OCI-LY7 (cell line): ENCODE results near the gene DTX4. TPM values are rescaled to one million over a fixed set of nuclear protein-coding genes. Genes with fewer than 3 reads are reported as not detected.

Experiments used
- BruUV-seq: library from RNA; stranded (reverse); fragments of 400-500 nt; replicated peaks from 2 replicates; lab custom pipeline; 2021; lab: Mats Ljungman, UMichigan
- CTCF ChIA-PET: fragments of 300-600 bp; sonication (Branson Sonifier 250); formaldehyde crosslinking; loops from one replicate; lab custom pipeline; 2022; ENCODE audit warnings: antibody characterized with exemption; ENCODE audit not compliant: unreplicated experiment; lab: Charles Lee
- POLR2A ChIA-PET: fragments of 300-600 bp; sonication (Branson Sonifier 250); formaldehyde crosslinking; loops from one replicate; lab custom pipeline; 2022; ENCODE audit warnings: antibody characterized with exemption; lab: Charles Lee
- DNase-seq: peaks from one replicate; pipeline ENCODE4 v3.0.0-alpha.2; 2015; ENCODE audit warnings: low spot score
- H2AFZ ChIP-seq: fragments of 200-600 bp; sonication (generic), shearing (Covaris generic); 2 replicates; pipeline ENCODE4 v1.6.1; 2014; ENCODE audit warnings: mild to moderate bottlenecking, antibody characterized with exemption, low read length, moderate library complexity
- H3K27ac ChIP-seq: fragments of 200-600 bp; sonication (generic); 2 replicates; pipeline ENCODE4 v1.5.1; 2014; ENCODE audit warnings: mixed run types, low read depth, mild to moderate bottlenecking, moderate library complexity, low read length, inconsistent platforms; ENCODE audit not compliant: poor library complexity, severe bottlenecking
- H3K36me3 ChIP-seq: fragments of 200-600 bp; sonication (generic); 2 replicates; pipeline ENCODE4 v1.6.1; 2014; ENCODE audit warnings: mild to moderate bottlenecking, antibody characterized with exemption, low read length, moderate library complexity, mixed read lengths; ENCODE audit not compliant: insufficient read depth
- H3K4me1 ChIP-seq: fragments of 200-600 bp; sonication (generic); 2 replicates; pipeline ENCODE4 v1.5.1; 2014; ENCODE audit warnings: mild to moderate bottlenecking, low read length; ENCODE audit not compliant: insufficient read depth, poor library complexity, severe bottlenecking
- H3K4me2 ChIP-seq: fragments of 200-600 bp; sonication (generic); 2 replicates; pipeline ENCODE4 v1.6.1; 2014; ENCODE audit warnings: mild to moderate bottlenecking, low read length
- H3K4me3 ChIP-seq: fragments of 200-600 bp; sonication (generic); 2 replicates; pipeline ENCODE4 v1.5.1; 2014; ENCODE audit warnings: mild to moderate bottlenecking, low read depth, low read length; ENCODE audit not compliant: poor library complexity, severe bottlenecking
- H3K79me2 ChIP-seq: fragments of 200-600 bp; sonication (generic); 2 replicates; pipeline ENCODE4 v1.6.1; 2016; ENCODE audit warnings: low read depth, mild to moderate bottlenecking, low read length, moderate library complexity, mixed read lengths; ENCODE audit not compliant: insufficient read depth
- H3K9me2 ChIP-seq: fragments of 200-600 bp; sonication (generic); 2 replicates; pipeline ENCODE4 v1.6.1; 2016; ENCODE audit warnings: mild to moderate bottlenecking, low read length, mixed read lengths; ENCODE audit not compliant: insufficient read depth
- H3K9me3 ChIP-seq: fragments of 200-600 bp; sonication (generic); 2 replicates; pipeline ENCODE4 v1.6.1; 2014; ENCODE audit warnings: mild to moderate bottlenecking, mixed run types, low read length, mixed read lengths
- H4K20me1 ChIP-seq: fragments of 200-600 bp; sonication (generic); 2 replicates; pipeline ENCODE4 v1.6.1; 2014; ENCODE audit warnings: mild to moderate bottlenecking, antibody characterized with exemption, low read length, moderate library complexity, mixed read lengths; ENCODE audit not compliant: insufficient read depth
- CTCF ChIP-seq: fragments of 200-600 bp; sonication (generic); conservative IDR thresholded peaks from 2 replicates; pipeline ENCODE4 v1.5.1; 2014; ENCODE audit warnings: mild to moderate bottlenecking, antibody characterized with exemption, low read length, moderate library complexity, mixed read lengths
- EZH2phosphoT487 ChIP-seq: fragments of 200-600 bp; sonication (generic); IDR thresholded peaks from 2 replicates; pipeline ENCODE4 v1.6.1; 2018; ENCODE audit warnings: low read depth, borderline replicate concordance, mild to moderate bottlenecking, mixed run types, antibody characterized with exemption, low read length, moderate library complexity, mixed read lengths
- intact Hi-C: fragments of 100-400 bp; cut with micrococcal nuclease; formaldehyde crosslinking; loops from one replicate; pipeline ENCODE4 v1.10.0; 2022; ENCODE audit not compliant: unreplicated experiment
- total RNA-seq, 2 experiments: library from RNA; depleted of rRNA in 1 of 2; stranded (reverse); fragments of >200 nt in 1 of 2; shearing (Covaris generic) in 1 of 2; gene quantifications; 2 replicates each; pipeline ENCODE4 v1.2.3, GENCODE V29; 2014 to 2022

The DTX4 gene
- total RNA-seq, 2 experiments from 2014 or later = 1.4 to 9.9 TPM

GRCh38 chr11:59144096-59144495, 27.8 kb upstream of the DTX4 start:
- H3K4me2 ChIP-seq = peak overlapping the region; percentile 95
- H3K9me2 ChIP-seq = no peaks in the 10 kb centered on the region
- DNase-seq = peak; percentile 16
- peak overlapping the region; percentile 71; the same call in 1 of the 2 replicates for H2AFZ ChIP-seq
- peaks cover 48% of the 10 kb centered on the region for H3K79me2 ChIP-seq
- H3K27ac ChIP-seq = peak overlapping the region; percentile 90
- ChIA-PET CTCF (interaction anchor here (1.0 to 1.2 kb wide), 3 partner anchors 14 to 576 kb away, joined by 3 to 5 read pairs (median 4); no protein-coding TSS in a partner anchor), POLR2A (interaction anchor here (0.7 to 2.6 kb wide), 9 partner anchors 14 to 667 kb away, joined by 3 to 14 read pairs (median 4); partner anchors contain the start of genes FAM111B and LPXN)
- H3K4me3 ChIP-seq = peak overlapping the region; percentile 90
- peaks cover 47% of the 10 kb centered on the region for H3K4me1 ChIP-seq
- no peak for TF ChIP-seq CTCF
- TF ChIP-seq EZH2phosphoT487 = no peak
- BruUV-seq = TSS peak; percentile 46
- intact Hi-C loops = loop anchor here (2.0 to 10.0 kb wide), 2 partner anchors 565 to 671 kb away; partner anchors contain the start of genes MRPL16 and ZFP91
- H3K9me3 ChIP-seq = no peaks in the 10 kb centered on the region
- peaks cover 31% of the 10 kb centered on the region for H3K36me3 ChIP-seq
- no peaks in the 10 kb centered on the region for H4K20me1 ChIP-seq

GRCh38 chr11:59144579-59145345, 27.2 kb upstream of the DTX4 start:
- peaks cover 38% of the 10 kb centered on the region for H3K36me3 ChIP-seq
- POLR2A ChIA-PET = interaction anchor here (0.6 to 2.6 kb wide), 10 partner anchors 13 to 667 kb away, joined by 3 to 14 read pairs (median 4); partner anchors contain the start of genes FAM111B and LPXN
- CTCF ChIA-PET = interaction anchor here (1.0 to 1.2 kb wide), 4 partner anchors 13 to 577 kb away, joined by 3 to 5 read pairs (median 4); no protein-coding TSS in a partner anchor
- H4K20me1 ChIP-seq = no peaks in the 10 kb centered on the region
- H3K9me2 ChIP-seq = no peaks in the 10 kb centered on the region
- H3K4me1 ChIP-seq = peaks cover 47% of the 10 kb centered on the region
- H3K9me3 ChIP-seq = no peaks in the 10 kb centered on the region
- H3K4me3 ChIP-seq = peak overlapping the region; percentile 90
- peak; percentile 93 for DNase-seq
- peak overlapping the region; percentile 90 for H3K27ac ChIP-seq
- peaks cover 51% of the 10 kb centered on the region for H3K79me2 ChIP-seq
- peak overlapping the region; percentile 95 for H3K4me2 ChIP-seq
- H2AFZ ChIP-seq = peak overlapping the region; percentile 71; the same call in 1 of the 2 replicates
- no peak for TF ChIP-seq EZH2phosphoT487
- TF ChIP-seq CTCF = peak; percentile 81
- no TSS peak for BruUV-seq
- intact Hi-C loops = loop anchor here (2.0 to 10.0 kb wide), 2 partner anchors 566 to 670 kb away; partner anchors contain the start of genes MRPL16 and ZFP91
